Inflammatory macrophage treated with lipopolysaccharide for 4 hours (primary cell): ENCODE results near the gene RASAL2.
"Not testable (repeated sequence)": the region's sequence is repeated elsewhere in the genome, so short reads cannot be mapped to it uniquely, and the experiment has no call there.

Experiments used
- DNase-seq: peaks from one replicate; pipeline ENCODE4 v3.0.0-alpha.2; 2020

The RASAL2 gene

GRCh38 chr1:178168536-178168935 is 74.6 kb downstream of the RASAL2 start:
- peak; percentile 64 for DNase-seq

GRCh38 chr1:178169649-178170048 is 75.7 kb downstream of the RASAL2 start:
- DNase-seq: no peak

DNA sequence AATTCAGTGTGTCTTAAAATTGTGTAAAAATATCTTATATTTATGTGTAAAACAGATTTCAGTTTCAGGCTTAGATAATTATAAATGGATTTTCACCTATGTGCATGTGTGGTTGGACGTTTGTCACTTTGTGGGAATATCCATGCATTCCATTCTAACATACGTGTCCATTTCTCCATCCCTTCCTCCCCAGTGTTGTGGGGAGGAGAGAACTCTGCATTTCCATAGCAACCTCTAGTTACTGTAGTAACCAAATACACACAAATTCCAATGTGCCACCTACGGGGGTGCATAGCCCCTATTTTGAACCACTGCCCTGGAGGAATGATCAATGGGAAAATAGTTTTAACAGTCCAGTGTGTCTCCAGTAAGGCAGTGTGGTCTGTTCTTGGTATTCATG is 79.0 kb downstream of the RASAL2 start:
- DNase-seq: no peak

DNA sequence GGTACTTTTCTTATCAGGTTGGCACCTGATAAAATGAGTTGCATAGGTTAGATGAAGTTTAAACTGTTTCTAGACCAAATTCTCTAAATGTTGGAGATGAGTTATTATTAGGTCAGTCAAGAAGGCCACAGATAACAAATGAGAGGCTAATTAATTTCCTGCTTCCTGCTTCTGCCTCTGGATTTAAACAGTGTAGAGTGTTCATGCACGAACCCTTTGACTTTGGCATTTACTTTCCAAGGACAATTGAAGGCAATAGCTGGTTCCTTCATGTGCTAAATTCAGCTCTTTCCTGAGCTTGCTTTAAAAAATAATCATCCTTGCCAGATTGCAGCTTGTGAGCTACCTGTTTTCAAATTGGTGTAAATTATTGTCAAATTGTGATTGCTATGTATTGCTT is 80.6 kb downstream of the RASAL2 start:
- DNase-seq: no peak

- DNase-seq: no peak
Measured at GRCh38 chr1:178180405-178180804, 86.5 kb downstream of the RASAL2 start.

- no peak for DNase-seq
Measured at GRCh38 chr1:178183796-178184195, 89.9 kb downstream of the RASAL2 start.

GRCh38 chr1:178188306-178188705 is 94.4 kb downstream of the RASAL2 start:
- peak; percentile 73 for DNase-seq

DNA sequence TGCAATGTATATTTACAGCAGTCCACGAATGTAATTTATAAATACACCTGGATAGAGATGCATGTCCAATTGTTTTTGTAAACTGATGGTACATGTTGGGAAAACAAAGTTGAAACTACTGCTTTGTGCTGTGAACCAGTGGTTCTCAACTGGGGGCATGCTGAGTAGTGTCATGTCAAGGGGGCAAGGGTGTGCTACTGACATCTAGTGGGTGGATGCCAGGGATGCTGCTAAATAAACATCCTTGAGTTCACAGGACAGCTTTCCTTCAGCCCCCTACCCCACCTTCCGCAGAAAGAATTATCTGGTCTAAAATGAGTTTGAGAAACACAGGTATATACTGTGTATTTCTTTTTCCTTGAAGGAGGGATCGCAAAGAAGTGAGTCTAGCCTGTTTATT is 95.9 kb downstream of the RASAL2 start:
- DNase-seq: peak; percentile 64

- no peak for DNase-seq
Measured at GRCh38 chr1:178190881-178191280, 97.0 kb downstream of the RASAL2 start.

- peak; percentile 91 for DNase-seq
Measured at GRCh38 chr1:178192686-178193085, 98.8 kb downstream of the RASAL2 start.

DNA sequence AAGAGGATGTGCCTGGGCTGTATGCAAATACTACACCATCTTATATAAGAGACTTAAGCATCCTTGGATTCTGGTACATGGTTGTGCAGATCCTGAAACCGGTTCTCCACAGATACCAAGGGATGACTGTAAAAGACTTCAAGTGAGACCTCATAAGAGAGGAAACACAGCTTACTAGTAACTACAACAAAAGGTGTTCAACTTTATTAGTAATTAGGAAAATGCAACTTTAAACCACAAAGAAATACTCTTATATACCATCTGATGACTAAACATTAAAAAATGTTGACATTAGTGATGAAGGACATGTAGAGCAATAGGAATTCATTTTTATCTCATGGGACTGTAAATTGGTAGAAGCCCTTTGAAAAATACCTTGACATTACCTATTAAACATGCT is 102.7 kb downstream of the RASAL2 start:
- DNase-seq: no peak

- DNase-seq: peak; percentile 47
Measured at GRCh38 chr1:178202095-178202494, 108.2 kb downstream of the RASAL2 start.

DNA sequence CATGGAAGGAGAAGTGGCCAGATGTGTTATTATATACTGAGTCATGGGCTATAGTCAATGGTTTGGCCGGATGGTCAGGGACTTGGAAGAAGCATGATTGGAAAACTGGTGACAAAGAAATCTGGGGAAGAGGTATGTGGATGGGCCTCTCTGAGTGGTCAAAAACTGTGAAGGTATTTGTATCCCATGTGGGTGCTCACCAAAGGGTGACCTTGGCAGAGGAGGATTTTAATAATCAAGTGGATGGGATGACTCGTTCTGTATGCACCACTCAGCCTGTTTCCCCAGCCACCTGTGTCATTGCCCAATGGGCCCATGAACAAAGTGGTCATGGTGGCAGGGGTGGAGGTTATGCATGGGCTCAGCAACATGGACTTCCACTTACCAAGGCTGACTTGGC is 108.6 kb downstream of the RASAL2 start:
- DNase-seq: peak; percentile 12

GRCh38 chr1:178208269-178208856 is 114.5 kb downstream of the RASAL2 start:
- DNase-seq: not testable (repeated sequence)

DNA sequence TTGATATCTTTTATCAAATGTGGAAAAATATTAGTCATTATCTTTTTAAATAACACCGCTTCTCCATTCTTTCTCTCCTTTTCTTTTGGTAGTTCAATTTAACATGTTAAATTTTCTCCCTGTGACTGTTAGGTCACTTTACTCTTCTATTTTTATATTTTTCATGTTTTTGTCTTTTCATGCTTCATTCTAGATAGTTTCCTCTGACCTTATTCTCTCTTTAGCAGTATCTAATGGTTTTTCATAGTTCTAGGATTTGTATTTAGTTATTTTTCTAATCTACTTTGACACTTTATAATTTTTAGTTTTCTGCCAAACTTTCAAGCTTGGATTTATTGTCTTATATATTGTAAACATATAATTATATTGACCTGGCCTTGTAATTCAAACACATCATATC is 116.0 kb downstream of the RASAL2 start:
- DNase-seq: no peak

DNA sequence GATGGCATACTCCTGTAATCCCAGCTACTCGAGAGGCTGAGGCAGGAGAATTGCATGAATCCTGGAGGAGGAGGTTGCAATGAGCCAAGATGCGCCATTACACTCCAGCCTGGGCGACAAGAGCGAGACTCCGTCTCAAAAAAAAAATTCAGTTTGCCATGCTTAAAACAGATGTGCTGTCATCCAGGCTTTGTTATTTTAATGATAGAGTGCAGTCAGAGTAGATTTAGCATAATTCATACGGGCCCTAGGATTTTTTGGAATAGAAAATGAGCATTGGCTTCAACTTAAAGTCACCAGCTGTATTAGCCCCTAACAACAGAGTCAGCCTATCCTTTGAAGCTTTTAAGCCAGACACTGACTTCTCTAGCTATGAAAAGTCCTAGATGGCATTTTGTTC is 124.6 kb downstream of the RASAL2 start:
- DNase-seq: no peak

DNA sequence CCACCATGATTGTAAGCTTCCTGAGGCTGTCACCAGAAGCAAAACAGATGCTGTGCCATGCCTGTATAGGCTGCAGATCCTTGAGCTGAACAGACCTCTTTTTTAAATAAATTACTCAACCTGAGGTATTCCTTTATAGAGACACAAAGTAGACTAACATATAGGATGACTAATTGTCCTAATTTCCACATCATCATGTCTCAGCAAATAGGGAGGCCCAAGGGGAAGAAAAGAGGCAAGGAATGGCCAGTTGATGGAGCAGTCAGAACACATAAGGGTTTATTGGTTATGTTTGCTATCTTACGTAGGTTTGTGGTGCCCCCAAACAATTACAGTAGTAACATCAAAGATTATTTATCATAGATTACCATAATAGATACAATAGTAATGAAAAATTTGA is 126.2 kb downstream of the RASAL2 start:
- peak; percentile 59 for DNase-seq

GRCh38 chr1:178223289-178223688 is 129.4 kb downstream of the RASAL2 start:
- DNase-seq: no peak

DNA sequence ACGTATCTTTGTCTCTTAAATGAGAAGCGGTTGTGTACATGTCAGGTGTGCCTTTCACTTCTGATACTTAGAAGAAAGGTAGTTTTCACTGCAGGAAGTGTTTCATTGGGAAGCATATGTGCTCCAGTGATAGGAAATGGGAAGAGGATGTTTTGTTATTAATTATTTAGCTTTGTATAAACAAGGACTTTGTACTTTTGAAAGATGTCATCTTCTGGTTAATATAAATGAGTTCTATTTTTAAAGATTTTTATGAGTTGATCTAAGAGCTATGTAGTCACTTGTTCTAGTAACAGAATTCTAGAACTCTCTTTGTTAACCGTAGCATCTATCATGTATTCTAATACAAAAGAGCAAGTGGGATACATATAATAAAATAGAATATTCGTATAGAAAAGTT is 130.5 kb downstream of the RASAL2 start:
- DNase-seq: no peak

- DNase-seq: no peak
Measured at GRCh38 chr1:178230881-178231409, 137.0 kb downstream of the RASAL2 start.

DNA sequence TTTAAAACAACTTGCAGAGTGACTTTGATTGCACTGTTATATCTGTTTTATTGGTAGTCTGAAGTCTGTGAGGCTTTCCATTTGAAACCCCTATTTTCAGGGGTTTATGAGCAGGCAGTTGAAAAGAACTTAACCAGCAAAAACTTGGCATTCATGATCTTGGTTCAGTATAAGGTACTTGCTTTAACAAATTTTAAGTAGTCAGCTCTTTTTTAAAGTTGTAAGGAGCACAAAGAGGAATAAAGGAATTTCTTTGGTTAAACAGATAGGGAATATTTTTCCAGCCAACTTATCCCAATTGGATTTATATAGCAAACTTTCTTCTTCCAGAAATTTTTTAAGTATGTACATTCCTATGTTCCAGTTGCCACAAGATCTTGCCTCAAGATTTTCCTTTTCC is 138.2 kb downstream of the RASAL2 start:
- DNase-seq: no peak

DNA sequence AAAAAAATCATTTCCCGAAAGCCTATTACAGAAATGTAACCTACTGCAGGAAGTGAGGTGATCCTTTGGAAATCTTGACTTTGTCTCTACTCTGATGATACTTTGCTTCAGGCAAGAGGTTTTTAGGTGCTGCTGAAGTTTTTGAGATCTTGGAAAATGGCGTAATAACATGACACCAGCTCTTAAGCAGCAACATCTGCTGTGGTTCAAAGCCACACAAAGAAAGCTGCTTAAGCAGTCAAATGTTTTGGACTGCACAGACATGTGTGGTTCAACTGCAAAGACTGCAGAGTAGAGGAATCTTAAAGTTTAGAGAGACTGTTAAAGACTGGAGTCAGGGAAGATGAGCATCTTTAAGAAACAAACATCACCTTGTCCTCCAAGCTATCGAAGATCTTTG is 139.0 kb downstream of the RASAL2 start:
- no peak for DNase-seq

- peak; percentile 40 for DNase-seq
Measured at GRCh38 chr1:178237121-178237520, 143.2 kb downstream of the RASAL2 start.

DNA sequence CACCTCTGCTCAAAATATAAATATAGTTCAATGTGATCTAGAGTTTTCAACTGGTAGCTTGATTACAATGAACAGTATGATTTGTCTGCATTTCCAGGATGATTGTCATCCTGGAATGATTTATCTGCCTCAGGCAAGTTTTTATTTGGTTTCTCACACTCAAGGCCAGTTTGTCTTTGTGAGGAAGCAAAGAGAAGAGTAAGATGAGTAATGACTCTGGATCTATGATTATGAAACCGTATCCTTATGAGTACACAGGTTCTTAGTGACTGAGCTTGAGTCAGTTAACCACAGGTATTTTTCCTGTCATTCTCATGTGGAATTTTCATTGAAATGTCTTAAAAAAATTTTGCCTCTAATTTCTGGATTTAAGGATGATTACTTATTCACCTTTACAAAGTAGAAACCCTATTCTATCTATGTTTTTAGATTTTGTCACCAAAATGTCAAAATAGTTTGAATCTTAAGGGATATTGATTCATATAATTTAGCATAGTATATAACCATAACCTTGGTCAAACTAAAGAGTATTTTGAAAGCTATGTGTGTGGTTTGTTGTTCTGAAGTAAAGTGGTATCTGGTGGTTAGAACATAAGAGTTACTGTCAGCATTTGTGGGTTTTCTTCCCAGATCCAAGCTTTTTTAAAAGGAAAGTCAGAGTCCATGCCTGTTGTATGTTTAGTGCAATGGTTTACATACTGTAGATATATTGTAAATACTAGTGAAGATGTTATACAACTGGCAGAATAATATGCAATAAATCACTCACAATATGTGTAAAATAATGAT is 145.0 kb downstream of the RASAL2 start:
- DNase-seq: peak; percentile 65

DNA sequence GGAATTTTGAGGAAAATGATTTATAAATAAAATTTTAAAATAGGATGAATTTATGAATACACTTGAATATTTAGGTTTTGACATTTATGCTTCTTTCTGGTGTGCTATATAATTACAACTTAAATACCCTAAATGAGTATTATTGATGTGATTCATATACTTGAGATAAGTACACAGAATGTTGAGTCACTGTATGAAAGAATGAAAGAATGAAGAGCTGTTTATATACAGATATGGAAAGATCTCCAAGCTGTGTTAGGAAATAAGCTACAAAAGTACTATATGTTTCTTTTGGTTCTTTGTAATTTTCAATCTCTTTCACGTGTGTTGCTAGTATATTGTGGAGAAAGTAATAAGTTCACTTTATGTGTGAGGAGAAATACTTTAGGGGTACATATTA is 147.2 kb downstream of the RASAL2 start:
- DNase-seq: no peak
